HCT116 (cell line): ENCODE data around the gene SMG9. TPM values are rescaled to one million over a fixed set of nuclear protein-coding genes. Genes with fewer than 3 reads are reported as not detected.

Source experiments
- ATAC-seq: fragments of 200-7000 bp; cut with Tn5 transposase; 2 replicates; pipeline ENCODE4 v1.9.1; 2020; ENCODE audit warnings: mild to moderate bottlenecking, moderate library complexity
- BruUV-seq: library from RNA; stranded (reverse); fragments of 400-500 nt; replicated peaks from 2 replicates; lab custom pipeline; 2021; lab: Mats Ljungman, UMichigan
- CTCF ChIA-PET: fragments of 300-600 bp; sonication (Branson Sonifier 250); formaldehyde crosslinking; loops from one replicate; lab custom pipeline; 2021; ENCODE audit warnings: antibody characterized with exemption; lab: Charles Lee
- POLR2A ChIA-PET: fragments of 300-600, 350-600 bp; sonication (Branson Sonifier 250); formaldehyde crosslinking; loops from one replicate; lab custom pipeline; 2021; ENCODE audit warnings: antibody characterized with exemption; lab: Charles Lee
- RAD21 ChIA-PET, 2 experiments: fragments of 300-600 bp; sonication (Branson Sonifier 250); formaldehyde crosslinking; loops; one replicate each; lab custom pipeline; 2023; ENCODE audit warnings: low total read pairs in 2 of 2; ENCODE audit not compliant: uncharacterized antibody in 2 of 2, unreplicated experiment in 2 of 2, low non-redundant PET in 1 of 2; lab: Charles Lee
- DNase-seq: peaks from one replicate; pipeline ENCODE4 v3.0.0-alpha.2; 2010; ENCODE audit warnings: low read depth, low spot score
- H2AFZ ChIP-seq: fragments of 200-600 bp; shearing (Covaris generic), sonication (generic); 2 replicates; pipeline ENCODE4 v1.6.1; 2017; ENCODE audit warnings: low read depth, mixed run types, mixed read lengths, antibody characterized with exemption, low read length; ENCODE audit not compliant: poor library complexity, severe bottlenecking
- H3K27ac ChIP-seq: 2 replicates; pipeline ENCODE4 v1.5.1; 2012; ENCODE audit warnings: low read depth, low read length
- H3K27me3 ChIP-seq: fragments of 200-600 bp; sonication (generic); 2 replicates; pipeline ENCODE4 v1.6.1; 2016; ENCODE audit warnings: mixed run types, low read length, mixed read lengths; ENCODE audit not compliant: insufficient read depth
- H3K36me3 ChIP-seq, 2 experiments: fragments of 200-500 bp in 1 of 2; fragments of 200-600 bp in 1 of 2; sonication (Bioruptor generic) in 1 of 2; sonication (generic) in 1 of 2; 2 replicates each; pipeline versions ENCODE4 v1.5.1 to v1.6.1; 2014 to 2016; ENCODE audit warnings: low read length in 2 of 2, inconsistent platforms in 1 of 2, mixed read lengths in 1 of 2, mixed run types in 1 of 2; ENCODE audit not compliant: insufficient read depth in 2 of 2, control insufficient read depth in 1 of 2
- H3K4me1 ChIP-seq, 2 experiments: fragments of 200-600 bp in 1 of 2; sonication (generic) in 1 of 2; 2 replicates each; pipeline versions ENCODE4 v1.5.1 to v1.6.1; 2012 to 2017; ENCODE audit warnings: low read length in 2 of 2, inconsistent platforms in 1 of 2, mild to moderate bottlenecking in 1 of 2, mixed read lengths in 1 of 2, mixed run types in 1 of 2, moderate library complexity in 1 of 2; ENCODE audit not compliant: insufficient read depth in 2 of 2, control insufficient read depth in 1 of 2
- H3K4me2 ChIP-seq: fragments of 200-600 bp; sonication (generic); 2 replicates; pipeline ENCODE4 v1.6.1; 2017; ENCODE audit warnings: mixed run types, low read length, mixed read lengths
- H3K4me3 ChIP-seq, 2 experiments: fragments of 200-600 bp in 1 of 2; sonication (generic) in 1 of 2; replicated peaks in 1 of 2; 2 replicates each; pipeline ENCODE4 v1.5.1; 2011 to 2016; ENCODE audit warnings: low read length in 2 of 2, control low read depth in 1 of 2, low read depth in 1 of 2, mild to moderate bottlenecking in 1 of 2, mixed read lengths in 1 of 2, mixed run types in 1 of 2
- H3K79me2 ChIP-seq: fragments of 200-600 bp; sonication (generic); 2 replicates; pipeline ENCODE4 v1.6.1; 2017; ENCODE audit warnings: mild to moderate bottlenecking, mixed run types, low read length, moderate library complexity, mixed read lengths; ENCODE audit not compliant: insufficient read depth
- H3K9ac ChIP-seq: fragments of 200-600 bp; sonication (generic); 2 replicates; pipeline ENCODE4 v1.6.1; 2016; ENCODE audit warnings: low read length, mixed read lengths
- H3K9me2 ChIP-seq: fragments of 200-600 bp; sonication (generic), shearing (Covaris generic); 2 replicates; pipeline ENCODE4 v1.6.1; 2017; ENCODE audit warnings: mixed run types, mild to moderate bottlenecking, moderate library complexity; ENCODE audit not compliant: insufficient read depth
- H3K9me3 ChIP-seq, 2 experiments: fragments of 200-500 bp in 1 of 2; fragments of 200-600 bp in 1 of 2; sonication (Bioruptor generic) in 1 of 2; sonication (generic) in 1 of 2; 2 replicates each; pipeline ENCODE4 v1.6.1; 2014 to 2017; ENCODE audit warnings: low read length in 2 of 2, mixed read lengths in 2 of 2, inconsistent platforms in 1 of 2, low read depth in 1 of 2, mild to moderate bottlenecking in 1 of 2, mixed run types in 1 of 2, moderate library complexity in 1 of 2; ENCODE audit not compliant: control insufficient read depth in 1 of 2, insufficient read depth in 1 of 2
- H4K20me1 ChIP-seq: fragments of 200-600 bp; sonication (generic), shearing (Covaris generic); 2 replicates; pipeline ENCODE4 v1.6.1; 2017; ENCODE audit warnings: mixed run types, mild to moderate bottlenecking, moderate library complexity; ENCODE audit not compliant: insufficient read depth
- ATF3 ChIP-seq: IDR thresholded peaks from 2 replicates; pipeline ENCODE4 v1.6.1; 2012
- CTCF ChIP-seq, 3 experiments: fragments of 200-600 bp in 1 of 3; sonication (generic) in 1 of 3; IDR thresholded peaks in 2 of 3; conservative IDR thresholded peaks in 1 of 3; 2 replicates each; pipeline ENCODE4 v1.5.1; 2012 to 2017; ENCODE audit warnings: low read depth in 2 of 3, low read length in 2 of 3, antibody characterized with exemption in 1 of 3, borderline replicate concordance in 1 of 3, control low read depth in 1 of 3, mild to moderate bottlenecking in 1 of 3, mixed read lengths in 1 of 3, mixed run types in 1 of 3, moderate library complexity in 1 of 3; ENCODE audit not compliant: insufficient read depth in 1 of 3
- ELF1 ChIP-seq: IDR thresholded peaks from 2 replicates; pipeline ENCODE4 v1.6.1; 2012; ENCODE audit warnings: low read depth, borderline replicate concordance
- EZH2 ChIP-seq: fragments of 200-600 bp; sonication (generic); IDR thresholded peaks from 2 replicates; pipeline ENCODE4 v1.6.1; 2017; ENCODE audit warnings: antibody characterized with exemption, mixed run types
- EZH2phosphoT487 ChIP-seq: fragments of 200-600 bp; IDR thresholded peaks from 2 replicates; pipeline ENCODE4 v1.6.1; 2018; ENCODE audit warnings: antibody characterized with exemption, borderline replicate concordance
- FOSL1 ChIP-seq: IDR thresholded peaks from 2 replicates; pipeline ENCODE4 v1.6.1; 2012; ENCODE audit warnings: low read depth
- MAX ChIP-seq: IDR thresholded peaks from 2 replicates; pipeline ENCODE4 v1.6.1; 2012
- POLR2A ChIP-seq: IDR thresholded peaks from 2 replicates; pipeline ENCODE4 v1.7.0; 2011; ENCODE audit warnings: borderline replicate concordance; ENCODE audit not compliant: insufficient read depth, insufficient read length; ENCODE audit errors: extremely low read depth
- POLR2AphosphoS5 ChIP-seq: IDR thresholded peaks from 2 replicates; pipeline ENCODE4 v1.6.1; 2011; ENCODE audit warnings: mild to moderate bottlenecking, low read depth, low read length, moderate library complexity
- RAD21 ChIP-seq: IDR thresholded peaks from 2 replicates; pipeline ENCODE4 v1.6.1; 2012; ENCODE audit warnings: low read depth, mild to moderate bottlenecking
- REST ChIP-seq: IDR thresholded peaks from 2 replicates; pipeline ENCODE4 v1.6.1; 2012; ENCODE audit warnings: low read depth
- SRF ChIP-seq: IDR thresholded peaks from 2 replicates; pipeline ENCODE4 v1.6.1; 2012; ENCODE audit warnings: low read depth
- TCF7L2 ChIP-seq: IDR thresholded peaks from 2 replicates; pipeline ENCODE4 v1.7.0; 2011; ENCODE audit warnings: borderline replicate concordance, inconsistent platforms; ENCODE audit not compliant: insufficient read depth, insufficient read length; ENCODE audit errors: extremely low read depth
- YY1 ChIP-seq: IDR thresholded peaks from 2 replicates; pipeline ENCODE4 v1.6.1; 2011; ENCODE audit warnings: low read length, low read depth, moderate library complexity, mild to moderate bottlenecking; ENCODE audit not compliant: insufficient replicate concordance; ENCODE audit errors: extremely low read depth
- ZFX ChIP-seq: fragments of 450-650 bp; IDR thresholded peaks from 2 replicates; pipeline ENCODE4 v1.6.1; 2017
- ZNF274 ChIP-seq: fragments of 200-500 bp; sonication (Bioruptor generic); IDR thresholded peaks from 2 replicates; pipeline ENCODE4 v1.6.1; 2014; ENCODE audit warnings: mild to moderate bottlenecking, low read depth, low read length, inconsistent platforms
- intact Hi-C: fragments of 100-400 bp; cut with micrococcal nuclease; formaldehyde crosslinking; loops from 2 replicates; pipeline ENCODE4 v1.10.0; 2022
- total RNA-seq: library from RNA; stranded (reverse); gene quantifications from one replicate; pipeline ENCODE4 v1.2.1, GENCODE V29; 2021; ENCODE audit not compliant: unreplicated experiment

SMG9 gene
- total RNA-seq, 1 experiment from 2014 or later: 80.2 TPM

- H3K4me1 ChIP-seq: peaks cover 23 to 27% of the 10 kb centered on the region in 2 experiments
- no peaks in the 10 kb centered on the region for H3K27me3 ChIP-seq
- no peak overlapping the region for H3K9ac ChIP-seq
- H3K9me3 ChIP-seq: peaks cover 3 to 4% of the 10 kb centered on the region in 2 experiments; a peak in 2 of 4 replicates
- BruUV-seq: no TSS peak
- H3K79me2 ChIP-seq: no peaks in the 10 kb centered on the region
- H3K9me2 ChIP-seq: no peaks in the 10 kb centered on the region
- intact Hi-C loops: no loop called here
- ChIA-PET POLR2A (interaction anchor here (1.7 kb wide), 1 partner anchor 29 kb away, joined by 5 read pairs; no protein-coding TSS in a partner anchor), CTCF (no interaction called here), RAD21 (no interaction called here)
- H3K27ac ChIP-seq: no peak overlapping the region
- H4K20me1 ChIP-seq: no peaks in the 10 kb centered on the region
- no peak overlapping the region for H2AFZ ChIP-seq
- ATAC-seq: no peak
- H3K36me3 ChIP-seq: no peaks in the 10 kb centered on the region
- TF ChIP-seq FOSL1: no peak
- no peak for TF ChIP-seq RAD21
- no peak for TF ChIP-seq TCF7L2
- TF ChIP-seq ATF3: no peak
- TF ChIP-seq REST: no peak
- TF ChIP-seq YY1: no peak
- TF ChIP-seq ELF1: no peak
- no peak for TF ChIP-seq ZFX
- TF ChIP-seq EZH2: no peak
- no peak for TF ChIP-seq SRF
- TF ChIP-seq CTCF (IDR thresholded peaks at IDR 0.05 in 2 of 3, conservative IDR thresholded peaks at IDR 0.05 in 1 of 3; ENCODE audit: borderline replicate concordance in 1 of 3, insufficient read depth in 1 of 3, low read depth in 2 of 3, low read length in 2 of 3): no peak
- no peak for TF ChIP-seq POLR2AphosphoS5
- TF ChIP-seq POLR2A: no peak
- TF ChIP-seq ZNF274: no peak
- no peak for TF ChIP-seq EZH2phosphoT487
- no peak for TF ChIP-seq MAX
- TF ChIP-seq, all 23 proteins: peak for 0
- Histone ChIP-seq H3K4me2 (no peak overlapping the region), H3K4me3 (no peak overlapping the region)
- DNase-seq: no peak
Measured at GRCh38 chr19:43697295-43697694, 57.5 kb downstream of the SMG9 start.
